ENCODE measurements around the gene NR2E3. TPM values are rescaled to one million over a fixed set of nuclear protein-coding genes. Genes with fewer than 3 reads are reported as not detected.

The NR2E3 gene
- total RNA-seq, 4 donors from 2014 or later, result 1.3 to 1.4 (median 1.3) TPM; not detected in 1

GRCh38 chr15:71786673-71787072 is 23.7 kb upstream of the NR2E3 start:
- H3K9me3 ChIP-seq, result no peaks in the 10 kb centered on the region
- H3K27me3 ChIP-seq, result no peaks in the 10 kb centered on the region
- H3K36me3 ChIP-seq, result no peaks in the 10 kb centered on the region
- no peak overlapping the region for H3K27ac ChIP-seq
- no peak overlapping the region for H3K4me3 ChIP-seq
- no peak for TF ChIP-seq POLR2A (IDR thresholded peaks at IDR 0.05)
- no peak for TF ChIP-seq CTCF (IDR thresholded peaks at IDR 0.05)
- DNase-seq, result no peak
- peaks cover 0 to 13% (median 3%) of the 10 kb centered on the region in 4 donors for H3K4me1 ChIP-seq

GRCh38 chr15:71788646-71789579 is 21.4 kb upstream of the NR2E3 start:
- TF ChIP-seq POLR2A (IDR thresholded peaks at IDR 0.05) (no peak), CTCF (IDR thresholded peaks at IDR 0.05) (no peak)
- no peaks in the 10 kb centered on the region for H3K36me3 ChIP-seq
- peak in 2 of 3 donors; percentile 69 to 76 for DNase-seq
- no peaks in the 10 kb centered on the region for H3K9me3 ChIP-seq
- no peaks in the 10 kb centered on the region for H3K27me3 ChIP-seq
- peak overlapping the region in 1 of 4 donors; percentile 64 for H3K27ac ChIP-seq
- H3K4me1 ChIP-seq, result peaks cover 0 to 13% (median 3%) of the 10 kb centered on the region in 4 donors
- H3K4me3 ChIP-seq, result no peak overlapping the region

- DNase-seq, result no peak
- Histone ChIP-seq H3K36me3 (no peaks in the 10 kb centered on the region), H3K27ac (peak overlapping the region in 1 of 4 donors; percentile 64), H3K27me3 (no peaks in the 10 kb centered on the region), H3K9me3 (no peaks in the 10 kb centered on the region), H3K4me1 (peaks cover 0 to 13% (median 3%) of the 10 kb centered on the region in 4 donors), H3K4me3 (no peak overlapping the region)
- no peak for TF ChIP-seq POLR2A (IDR thresholded peaks at IDR 0.05)
These were observed 20.7 kb upstream of the NR2E3 start for GRCh38 chr15:71789616-71790015.

GRCh38 chr15:71790081-71790480 is 20.3 kb upstream of the NR2E3 start:
- no peak overlapping the region for H3K4me3 ChIP-seq
- H3K9me3 ChIP-seq, result no peaks in the 10 kb centered on the region
- no peak for TF ChIP-seq CTCF (IDR thresholded peaks at IDR 0.05)
- TF ChIP-seq POLR2A (IDR thresholded peaks at IDR 0.05), result no peak
- no peaks in the 10 kb centered on the region for H3K36me3 ChIP-seq
- DNase-seq, result peak in 1 of 3 donors; percentile 73
- peak overlapping the region in 1 of 4 donors; percentile 64 for H3K27ac ChIP-seq
- H3K27me3 ChIP-seq, result no peaks in the 10 kb centered on the region
- H3K4me1 ChIP-seq, result peaks cover 0 to 13% (median 3%) of the 10 kb centered on the region in 4 donors

DNA sequence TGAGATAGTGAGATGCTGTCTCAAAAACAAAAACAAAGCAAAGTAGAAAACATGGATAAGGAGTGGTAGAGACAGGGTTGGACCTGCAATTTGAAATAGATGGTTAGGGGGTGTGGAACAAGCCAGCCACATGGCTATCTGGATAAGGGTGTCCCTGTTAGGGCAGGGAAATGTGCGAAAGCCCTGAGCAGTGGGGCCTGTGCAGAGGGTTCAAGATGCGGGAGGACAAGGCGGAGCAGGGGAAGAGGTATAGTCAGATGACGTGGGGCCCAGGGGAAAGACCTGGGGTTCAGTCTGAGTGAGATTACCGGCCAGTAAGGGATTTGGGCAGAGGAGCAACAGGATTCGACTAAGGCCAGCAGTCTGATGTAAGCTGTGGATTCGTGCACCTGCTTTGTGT is 18.4 kb upstream of the NR2E3 start:
- Histone ChIP-seq H3K4me1 (peaks cover 0 to 13% (median 3%) of the 10 kb centered on the region in 4 donors), H3K36me3 (no peaks in the 10 kb centered on the region), H3K4me3 (no peak overlapping the region), H3K27me3 (no peaks in the 10 kb centered on the region), H3K27ac (no peak overlapping the region), H3K9me3 (no peaks in the 10 kb centered on the region)
- TF ChIP-seq POLR2A (IDR thresholded peaks at IDR 0.05) (no peak), CTCF (IDR thresholded peaks at IDR 0.05) (no peak)
- DNase-seq, result no peak

DNA sequence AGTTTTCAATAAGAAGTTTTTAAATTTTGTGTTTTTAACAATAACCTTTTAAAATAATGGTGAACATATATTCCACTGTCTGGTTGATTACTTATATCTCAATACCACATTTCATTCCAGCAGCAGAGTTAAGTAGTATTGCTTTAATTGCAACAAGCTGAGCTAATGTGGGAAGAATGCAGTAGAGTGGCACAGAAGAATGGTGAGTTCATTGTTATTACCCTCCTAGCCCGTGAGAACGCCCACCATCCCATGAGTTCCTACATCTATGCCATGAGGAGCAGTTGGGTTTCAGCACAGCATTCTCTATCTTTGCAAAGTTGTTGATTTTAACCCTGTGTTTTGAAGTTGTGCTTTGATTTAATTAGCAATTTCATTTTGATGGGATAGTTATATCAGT is 17.8 kb upstream of the NR2E3 start:
- Histone ChIP-seq H3K4me3 (no peak overlapping the region), H3K27me3 (no peaks in the 10 kb centered on the region), H3K9me3 (no peaks in the 10 kb centered on the region), H3K27ac (no peak overlapping the region), H3K4me1 (peaks cover 0 to 13% (median 3%) of the 10 kb centered on the region in 4 donors), H3K36me3 (no peaks in the 10 kb centered on the region)
- TF ChIP-seq CTCF (IDR thresholded peaks at IDR 0.05) (no peak), POLR2A (IDR thresholded peaks at IDR 0.05) (no peak)
- DNase-seq, result no peak

Measured in Peyer's patch (tissue), 4 donors.